Left renal pelvis (tissue), 4 donors: ENCODE data around the gene DDX51. TPM values are rescaled to one million over a fixed set of nuclear protein-coding genes. Genes with fewer than 3 reads are reported as not detected.
"Not testable (repeated sequence)": the region's sequence is repeated elsewhere in the genome, so short reads cannot be mapped to it uniquely, and the experiment has no call there.

Experiments
- DNase-seq, 4 donors: peaks; one replicate each; pipeline ENCODE4 v3.0.0-alpha.2; 2013; ENCODE audit warnings: low read depth in 4 of 4, low spot score in 3 of 4
- polyA plus RNA-seq, 4 donors: library from polyadenylated mRNA; unstranded; fragments of 120-200 nt; gene quantifications; one replicate each; pipeline ENCODE4 v1.2.1, GENCODE V29; 2013; ENCODE audit not compliant: insufficient read length in 4 of 4

Gene DDX51
- polyA plus RNA-seq, 4 donors, result 10.5 to 24.4 (median 16.3) TPM

- DNase-seq, result no peak
Measured at GRCh38 chr12:132156573-132157325, 12.6 kb upstream of the DDX51 start.

- DNase-seq, result no peak
Measured at GRCh38 chr12:132155771-132156572, 11.9 kb upstream of the DDX51 start.

GRCh38 chr12:132154941-132155770 is 11.0 kb upstream of the DDX51 start:
- DNase-seq, result no peak

GRCh38 chr12:132154341-132154761 is 10.2 kb upstream of the DDX51 start:
- no peak for DNase-seq

GRCh38 chr12:132153501-132154340 is 9.6 kb upstream of the DDX51 start:
- DNase-seq, result peak; percentile 63 to 79 (median 72)

- DNase-seq, result no peak
Measured at GRCh38 chr12:132152953-132153352, 8.8 kb upstream of the DDX51 start.

GRCh38 chr12:132152411-132152821 is 8.3 kb upstream of the DDX51 start:
- DNase-seq, result no peak

- no peak for DNase-seq
Measured at GRCh38 chr12:132151766-132152410, 7.8 kb upstream of the DDX51 start.

- no peak for DNase-seq
Measured at GRCh38 chr12:132151145-132151765, 7.1 kb upstream of the DDX51 start.

- DNase-seq, result no peak
Measured at GRCh38 chr12:132150780-132151144, 6.6 kb upstream of the DDX51 start.

- DNase-seq, result not testable (repeated sequence)
Measured at GRCh38 chr12:132149526-132149925, 5.4 kb upstream of the DDX51 start.

GRCh38 chr12:132148368-132149045 is 4.4 kb upstream of the DDX51 start:
- DNase-seq, result no peak

- DNase-seq, result no peak
Measured at GRCh38 chr12:132147423-132148367, 3.6 kb upstream of the DDX51 start.

GRCh38 chr12:132146772-132147422 is 2.8 kb upstream of the DDX51 start:
- DNase-seq, result no peak

- DNase-seq, result no peak
Measured at GRCh38 chr12:132146098-132146497, 2.0 kb upstream of the DDX51 start.

- DNase-seq, result no peak
Measured at GRCh38 chr12:132145334-132145733, 1.2 kb upstream of the DDX51 start.

GRCh38 chr12:132144810-132145168 is 670 bp upstream of the DDX51 start:
- DNase-seq, result no peak
